GM19468 (cell line): ENCODE data around the gene ROCK1.
"Not testable (repeated sequence)": the region's sequence is repeated elsewhere in the genome, so short reads cannot be mapped to it uniquely, and the experiment has no call there.

ENCODE experiments used
- ATAC-seq: cut with Tn5 transposase; IDR thresholded peaks from one replicate; pipeline ENCODE4 v1.9.1; 2021; ENCODE audit warnings: mild to moderate bottlenecking, moderate library complexity, moderate number of reproducible peaks; ENCODE audit not compliant: unreplicated experiment; ENCODE audit errors: extremely low read depth

Gene ROCK1

GRCh38 chr18:21056545-21056944 is 55.1 kb downstream of the ROCK1 start:
- ATAC-seq = no peak

GRCh38 chr18:21054252-21054821 is 57.3 kb downstream of the ROCK1 start:
- ATAC-seq = no peak

GRCh38 chr18:21053127-21053526 is 58.5 kb downstream of the ROCK1 start:
- no peak for ATAC-seq

- ATAC-seq = no peak
Measured at GRCh38 chr18:21052385-21052784, 59.2 kb downstream of the ROCK1 start.

GRCh38 chr18:21051620-21052019 is 60.0 kb downstream of the ROCK1 start:
- no peak for ATAC-seq

- ATAC-seq = no peak
Measured at GRCh38 chr18:21049306-21049705, 62.3 kb downstream of the ROCK1 start.

- no peak for ATAC-seq
Measured at GRCh38 chr18:21047126-21047525, 64.5 kb downstream of the ROCK1 start.

- no peak for ATAC-seq
Measured at GRCh38 chr18:21040466-21040865, 71.1 kb downstream of the ROCK1 start.

- ATAC-seq = no peak
Measured at GRCh38 chr18:21038201-21038600, 73.4 kb downstream of the ROCK1 start.

GRCh38 chr18:21031845-21032244 is 79.8 kb downstream of the ROCK1 start:
- ATAC-seq = no peak

- not testable (repeated sequence) for ATAC-seq
Measured at GRCh38 chr18:21018257-21018656, 93.4 kb downstream of the ROCK1 start.

GRCh38 chr18:21012308-21012707 is 99.3 kb downstream of the ROCK1 start:
- no peak for ATAC-seq

- ATAC-seq = no peak
Measured at GRCh38 chr18:21004726-21005125, 106.9 kb downstream of the ROCK1 start.

- no peak for ATAC-seq
Measured at GRCh38 chr18:21000667-21001066, 110.9 kb downstream of the ROCK1 start.

GRCh38 chr18:20997371-20997770 is 114.2 kb downstream of the ROCK1 start:
- ATAC-seq = no peak

GRCh38 chr18:20996418-20996817 is 115.2 kb downstream of the ROCK1 start:
- no peak for ATAC-seq

- ATAC-seq = no peak
Measured at GRCh38 chr18:20988726-20989125, 122.9 kb downstream of the ROCK1 start.

- no peak for ATAC-seq
Measured at GRCh38 chr18:20975077-20975476, 136.5 kb downstream of the ROCK1 start.

GRCh38 chr18:20971886-20972267 is 139.7 kb downstream of the ROCK1 start:
- no peak for ATAC-seq

- no peak for ATAC-seq
Measured at GRCh38 chr18:20966795-20967194, 144.8 kb downstream of the ROCK1 start.

- no peak for ATAC-seq
Measured at GRCh38 chr18:20963027-20963426, 148.6 kb downstream of the ROCK1 start.

- no peak for ATAC-seq
Measured at GRCh38 chr18:20960735-20961134, 150.9 kb downstream of the ROCK1 start.

GRCh38 chr18:20950827-20951226 is 160.8 kb downstream of the ROCK1 start:
- ATAC-seq = not testable (repeated sequence)
